Measurements from ENCODE around the gene AUTS2. TPM values are rescaled to one million over a fixed set of nuclear protein-coding genes. Genes with fewer than 3 reads are reported as not detected.

The AUTS2 gene
- total and polyA plus RNA-seq, 10 of the 15 experiments (the other 5 are each of a cell fraction or from before 2014, with no cell fraction given), result 6.4 to 55.6 (median 21.6) TPM

DNA sequence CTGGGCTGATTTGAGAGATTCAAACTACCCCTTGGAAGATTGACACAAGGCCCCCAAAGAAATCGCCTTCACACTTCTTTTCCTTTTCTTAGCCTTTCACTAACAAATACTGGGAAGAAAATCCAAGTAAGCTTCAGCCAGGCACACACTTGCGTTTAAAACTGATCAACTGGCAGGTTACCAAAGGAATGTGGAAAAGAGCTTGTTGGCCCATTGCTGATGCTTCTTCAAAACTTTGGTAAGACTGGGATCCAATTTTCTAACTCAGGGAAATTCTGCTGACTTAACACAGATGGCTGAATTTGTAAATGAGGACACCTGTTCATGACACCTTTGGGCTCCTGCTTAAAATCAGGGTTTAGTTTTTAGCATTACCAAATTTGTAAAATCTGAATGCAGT is 1069.1 kb downstream of the AUTS2 start:
- no peak for FAIRE-seq
- Histone ChIP-seq H3K4me1 (ENCODE audit: control insufficient read depth, insufficient read depth, low read length) (no peaks in the 10 kb centered on the region; the same call in 1 of the 2 replicates), H3K4me2 (ENCODE audit: control insufficient read depth, insufficient read depth) (no peak overlapping the region), H3K36me3 (ENCODE audit: control insufficient read depth in 2 of 2, insufficient read depth in 2 of 2, low read length in 1 of 2) (no peaks in the 10 kb centered on the region), H3K9me3 (replicated peaks; ENCODE audit: control insufficient read depth, insufficient read depth, low read length) (no peaks in the 10 kb centered on the region), H3K27me3 (replicated peaks in 1 of 2; ENCODE audit: control insufficient read depth in 2 of 2, insufficient read depth in 2 of 2, low read length in 1 of 2) (no peaks in the 10 kb centered on the region), H4K20me1 (ENCODE audit: control insufficient read depth, insufficient read depth) (no peaks in the 10 kb centered on the region), H3K79me2 (ENCODE audit: control insufficient read depth, insufficient read depth, low read length) (no peaks in the 10 kb centered on the region), H2AFZ (ENCODE audit: control insufficient read depth, low read depth, low read length) (no peak overlapping the region), H3K27ac (ENCODE audit: control insufficient read depth, insufficient read depth) (no peak overlapping the region), H3K9ac (ENCODE audit: control insufficient read depth, insufficient read depth, low read length) (no peak overlapping the region), H3K4me3 (no peak overlapping the region)
- in situ Hi-C loops (cut with MboI) (no loop called here), intact Hi-C loops (cut with micrococcal nuclease; ENCODE audit: unreplicated experiment) (no loop called here)
- 85% methylated on average over 2 of the region's 2 CpGs for WGBS (ENCODE audit: insufficient coverage, insufficient replicate concordance, low lambda C conversion rate, missing lambda C conversion rate)
- TF ChIP-seq ZBTB4 (CRISPR knock-in tag; IDR thresholded peaks at IDR 0.05), result no peak
- no peak for TF ChIP-seq SMAD1 (IDR thresholded peaks at IDR 0.05; ENCODE audit: low read depth, partially characterized antibody)
- DNase-seq (ENCODE audit: low read depth, low spot score), result no peak
- ATAC-seq, result no peak
- ChIA-PET CTCF (interaction anchor here (0.6 to 0.7 kb wide), 2 partner anchors 25 to 674 kb away, joined by 3 to 4 read pairs; no protein-coding TSS in a partner anchor), POLR2A (interaction anchor here (1.2 kb wide), 1 partner anchor 21 kb away, joined by 3 read pairs; no protein-coding TSS in a partner anchor), SMC1A (ENCODE audit: uncharacterized antibody, unreplicated experiment) (interaction anchor here (1.0 to 1.6 kb wide), 4 partner anchors 12 to 32 kb away, joined by 3 to 5 read pairs (median 4); no protein-coding TSS in a partner anchor), RAD21 (ENCODE audit: unreplicated experiment) (interaction anchor here (1.3 to 1.6 kb wide), 2 partner anchors 28 to 31 kb away, joined by 3 read pairs; no protein-coding TSS in a partner anchor)
- BruUV-seq (replicated peaks), result no TSS peak

Measured in GM12878 (cell line).